GM19025 (cell line): ENCODE data around the gene SERPINB13.
"Not testable (repeated sequence)": the region's sequence is repeated elsewhere in the genome, so short reads cannot be mapped to it uniquely, and the experiment has no call there.

Experiments used
- ATAC-seq: cut with Tn5 transposase; IDR thresholded peaks from one replicate; pipeline ENCODE4 v1.9.1; 2021; ENCODE audit warnings: mild to moderate bottlenecking, low read depth, moderate library complexity; ENCODE audit not compliant: unreplicated experiment

Gene SERPINB13

GRCh38 chr18:63644694-63645093, 57.6 kb downstream of the SERPINB13 start:
- ATAC-seq, result not testable (repeated sequence)

- no peak for ATAC-seq
Measured at GRCh38 chr18:63646936-63647335, 59.8 kb downstream of the SERPINB13 start.

- no peak for ATAC-seq
Measured at GRCh38 chr18:63648241-63648640, 61.1 kb downstream of the SERPINB13 start.
